Activated T-cell treated with anti-CD3 and anti-CD28 coated beads, Interleukin-2, amount 50 U/mL, for 72 hours (primary cell): ENCODE results near the gene C10orf143. TPM values are rescaled to one million over a fixed set of nuclear protein-coding genes. Genes with fewer than 3 reads are reported as not detected.

ENCODE experiments used
- ATAC-seq, 2 donors: fragments of 150-1000 bp; cut with Tn5 transposase; replicated peaks in 1 of 2; 2 replicates each; pipeline ENCODE4 v1.10.0; 2021; ENCODE audit warnings: moderate library complexity in 2 of 2, mild to moderate bottlenecking in 1 of 2
- DNase-seq, 2 donors: peaks; one replicate each; pipeline ENCODE4 v3.0.0; 2021 to 2022; ENCODE audit warnings: mixed read lengths in 1 of 2
- H3K27ac Mint-ChIP-seq: one replicate; pipeline ENCODE4 v1.8.0; 2022; ENCODE audit warnings: mild to moderate bottlenecking, moderate library complexity, mixed read lengths
- H3K27me3 Mint-ChIP-seq: one replicate; pipeline ENCODE4 v1.8.0; 2022; ENCODE audit warnings: low read depth, mixed read lengths
- H3K36me3 Mint-ChIP-seq, 2 donors: one replicate each; pipeline ENCODE4 v1.8.0; 2022; ENCODE audit warnings: mixed read lengths in 2 of 2, mild to moderate bottlenecking in 1 of 2; ENCODE audit not compliant: insufficient read depth in 2 of 2
- H3K4me1 Mint-ChIP-seq: one replicate; pipeline ENCODE4 v1.8.0; 2022; ENCODE audit warnings: low read depth, mixed read lengths
- H3K4me3 Mint-ChIP-seq, 2 donors: one replicate each; pipeline ENCODE4 v1.8.0; 2022; ENCODE audit warnings: mild to moderate bottlenecking in 2 of 2, mixed read lengths in 2 of 2, moderate library complexity in 2 of 2
- H3K9me3 Mint-ChIP-seq, 2 donors: one replicate each; pipeline ENCODE4 v1.8.0; 2022; ENCODE audit warnings: mixed read lengths in 2 of 2
- total RNA-seq, 2 donors: library from RNA; stranded (reverse); gene quantifications; one replicate each; pipeline ENCODE4 v1.2.3, GENCODE V29; 2022

Gene C10orf143
- 10 to 100 TPM in 1 of 2 donors, 1 to 10 TPM in 1; 6.4 to 12.0 TPM for total RNA-seq

DNA sequence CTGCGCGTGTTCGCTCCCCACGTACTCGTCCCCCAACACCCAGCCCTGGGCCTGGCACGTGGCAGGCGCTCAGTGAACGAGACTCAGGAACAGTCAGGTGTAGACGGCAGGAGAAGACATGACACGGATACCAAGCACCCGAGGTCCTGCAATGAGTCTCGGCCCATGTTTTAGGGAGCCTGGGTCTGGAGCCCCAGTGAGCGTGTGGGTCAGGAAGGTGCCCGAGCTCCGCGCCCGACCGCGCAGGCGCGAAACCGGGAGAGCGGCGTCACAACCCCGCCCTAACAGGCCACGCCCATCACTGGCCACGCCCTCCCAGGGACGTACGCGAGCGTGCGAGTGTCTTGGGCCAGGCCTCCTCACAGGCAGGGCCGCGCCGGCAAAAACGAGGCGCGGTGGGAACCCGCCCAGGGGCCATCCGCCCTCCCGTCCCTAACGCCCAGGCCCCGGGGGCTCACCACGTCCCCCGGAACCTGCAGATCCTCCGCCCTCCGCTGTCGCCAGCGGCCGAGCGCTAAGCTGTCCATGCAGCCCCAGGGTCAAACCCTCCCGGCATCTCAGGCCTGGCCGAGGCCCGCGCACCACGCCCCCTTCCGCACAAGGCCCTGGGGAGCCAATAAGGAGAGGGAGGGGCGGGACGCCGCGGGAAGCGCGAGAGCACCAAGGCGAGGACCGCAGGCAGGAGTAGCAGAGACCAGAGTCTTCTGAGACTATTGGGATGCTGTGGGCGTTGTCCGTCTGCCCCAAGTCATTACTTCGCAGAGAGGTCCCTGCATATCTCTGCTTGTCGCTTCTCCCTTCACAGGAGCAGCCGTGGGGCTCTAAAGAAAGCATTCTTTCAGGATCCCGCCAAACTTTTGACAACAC is at the start of gene C10orf143:
Gene C10orf143 (minus strand): TSS at position 585 of the 867 bp plus-strand sequence. CDS start 58 bp downstream, at position 527.
- Mint-ChIP-seq H3K9me3 (no peaks in the 10 kb centered on the region), H3K27ac (peak within 1 kb of the TSS; percentile 98), H3K27me3 (no peaks in the 10 kb centered on the region), H3K4me3 (peak within 1 kb of the TSS; percentile 99), H3K4me1 (peaks cover 57% of the 10 kb centered on the region), H3K36me3 (peaks cover 0 to 1% of the 10 kb centered on the region in 2 donors)
- ATAC-seq (peak; percentile 83 to 86), DNase-seq (peak; percentile 98 to 99)

DNA sequence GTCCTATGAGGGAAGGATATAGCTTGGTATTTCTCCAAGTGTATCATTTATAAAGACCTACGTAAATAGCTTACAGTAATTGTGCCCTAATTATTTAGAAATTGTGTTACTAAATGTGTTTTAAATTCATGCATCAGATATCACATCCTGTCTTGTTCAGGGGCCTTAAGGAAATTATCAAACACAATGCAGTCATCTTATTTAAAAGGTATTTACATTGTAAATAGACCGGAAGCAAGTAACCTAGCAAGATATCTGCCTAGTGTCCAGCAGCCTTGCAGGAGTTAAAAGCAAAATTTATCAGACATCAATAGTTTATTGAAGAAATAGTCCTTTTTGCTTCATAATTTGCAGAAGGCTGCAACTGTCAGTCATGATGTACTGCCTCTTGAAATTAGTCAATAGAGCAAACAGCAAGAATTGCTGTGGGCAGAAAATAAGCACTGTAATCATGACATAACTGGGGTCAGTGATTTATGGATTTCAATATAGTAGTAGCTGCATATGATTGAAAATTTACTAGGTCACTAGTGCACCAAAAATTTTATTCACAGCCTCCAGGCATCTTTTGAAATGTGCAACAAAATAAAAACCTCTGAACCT is 48.7 kb upstream of the C10orf143 start:
- Mint-ChIP-seq H3K9me3 (no peaks in the 10 kb centered on the region), H3K4me1 (peaks cover 36% of the 10 kb centered on the region), H3K27ac (no peak overlapping the region), H3K36me3 (peaks cover 5 to 11% of the 10 kb centered on the region in 2 donors), H3K4me3 (no peak overlapping the region), H3K27me3 (no peaks in the 10 kb centered on the region)
- ATAC-seq (no peak), DNase-seq (no peak)

DNA sequence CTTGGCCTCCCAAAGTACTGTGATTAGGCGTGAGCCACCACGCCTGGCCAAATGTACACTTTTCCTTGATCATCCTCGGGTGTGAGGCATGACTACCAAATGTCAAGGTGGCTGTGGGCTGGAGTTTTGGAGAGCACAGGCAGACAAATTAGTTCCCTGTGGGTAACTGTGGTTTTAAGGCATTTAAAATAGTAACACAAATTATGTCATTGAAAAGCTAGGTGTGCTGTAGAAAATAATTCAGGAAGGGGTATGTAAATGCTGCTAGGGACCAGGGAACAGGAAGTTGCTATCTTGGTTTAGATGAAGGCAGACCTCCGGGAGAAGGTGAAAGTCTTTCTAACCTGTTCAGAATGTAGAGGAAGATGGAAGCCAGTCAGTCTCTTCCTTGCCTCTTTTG is 35.4 kb upstream of the C10orf143 start:
- DNase-seq (no peak), ATAC-seq (no peak)
- Mint-ChIP-seq H3K4me1 (peaks cover 19% of the 10 kb centered on the region), H3K27me3 (no peaks in the 10 kb centered on the region), H3K36me3 (peaks cover 5 to 15% of the 10 kb centered on the region in 2 donors), H3K4me3 (no peak overlapping the region), H3K27ac (peak overlapping the region; percentile 24), H3K9me3 (no peaks in the 10 kb centered on the region)

- no peak overlapping the region for H3K27ac Mint-ChIP-seq
- DNase-seq (peak in 1 of 2 donors; percentile 15), ATAC-seq (peak; percentile 31 to 64)
- no peaks in the 10 kb centered on the region for H3K27me3 Mint-ChIP-seq
- peak overlapping the region; percentile 58 to 71 for H3K4me3 Mint-ChIP-seq
- peaks cover 56% of the 10 kb centered on the region for H3K4me1 Mint-ChIP-seq
- peaks cover 8 to 16% of the 10 kb centered on the region in 2 donors for H3K36me3 Mint-ChIP-seq
- no peaks in the 10 kb centered on the region for H3K9me3 Mint-ChIP-seq
Measured at GRCh38 chr10:130141878-130142277, 31.2 kb upstream of the C10orf143 start.

GRCh38 chr10:130141460-130141859 is 30.8 kb upstream of the C10orf143 start:
- no peak for DNase-seq
- Mint-ChIP-seq H3K27ac (no peak overlapping the region), H3K4me1 (peaks cover 56% of the 10 kb centered on the region), H3K4me3 (peak overlapping the region; percentile 58 to 71), H3K9me3 (no peaks in the 10 kb centered on the region), H3K36me3 (peaks cover 8 to 16% of the 10 kb centered on the region in 2 donors), H3K27me3 (no peaks in the 10 kb centered on the region)
- peak in 1 of 2 donors; percentile 29 for ATAC-seq

GRCh38 chr10:130141038-130141437 is 30.4 kb upstream of the C10orf143 start:
- Mint-ChIP-seq H3K9me3 (no peaks in the 10 kb centered on the region), H3K27me3 (no peaks in the 10 kb centered on the region), H3K4me3 (peak overlapping the region; percentile 58 to 71), H3K27ac (no peak overlapping the region), H3K4me1 (peaks cover 56% of the 10 kb centered on the region), H3K36me3 (peaks cover 9 to 15% of the 10 kb centered on the region in 2 donors)
- DNase-seq (no peak), ATAC-seq (no peak)

- peak overlapping the region; percentile 77 for H3K27ac Mint-ChIP-seq
- H3K4me1 Mint-ChIP-seq: peaks cover 56% of the 10 kb centered on the region
- H3K9me3 Mint-ChIP-seq: no peaks in the 10 kb centered on the region
- H3K27me3 Mint-ChIP-seq: no peaks in the 10 kb centered on the region
- peaks cover 9 to 12% of the 10 kb centered on the region in 2 donors for H3K36me3 Mint-ChIP-seq
- peak overlapping the region; percentile 58 to 71 for H3K4me3 Mint-ChIP-seq
- DNase-seq (no peak), ATAC-seq (no peak)
Measured at GRCh38 chr10:130140425-130140824, 29.8 kb upstream of the C10orf143 start.

DNA sequence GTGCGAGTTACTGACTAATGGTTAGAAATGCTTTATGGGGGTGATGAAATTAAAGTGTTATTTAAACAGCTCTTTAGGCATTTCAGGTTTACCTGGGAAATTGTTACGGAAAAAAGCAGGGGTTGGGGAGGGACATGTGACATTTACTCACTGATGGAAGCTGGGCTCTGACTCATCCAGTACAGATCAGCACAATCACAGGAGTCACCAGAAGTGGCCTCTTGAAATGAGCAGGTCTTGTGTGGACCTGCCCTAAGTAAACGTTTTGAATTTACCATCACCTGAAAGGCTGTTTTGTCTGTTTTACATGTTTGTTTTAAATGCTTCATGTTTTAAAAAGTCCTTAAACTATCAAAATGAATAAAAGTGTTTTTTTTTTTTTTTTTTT is 27.8 kb upstream of the C10orf143 start:
- Mint-ChIP-seq H3K27me3 (no peaks in the 10 kb centered on the region), H3K9me3 (no peaks in the 10 kb centered on the region), H3K36me3 (peaks cover 9 to 11% of the 10 kb centered on the region in 2 donors), H3K4me1 (peaks cover 56% of the 10 kb centered on the region), H3K4me3 (peak overlapping the region; percentile 83 to 86), H3K27ac (peak overlapping the region; percentile 25)
- ATAC-seq: peak; percentile 59 to 66
- DNase-seq: peak; percentile 29 to 45

- no peaks in the 10 kb centered on the region for H3K27me3 Mint-ChIP-seq
- no peaks in the 10 kb centered on the region for H3K9me3 Mint-ChIP-seq
- peak overlapping the region; percentile 83 to 86 for H3K4me3 Mint-ChIP-seq
- no peak for ATAC-seq
- DNase-seq: no peak
- H3K36me3 Mint-ChIP-seq: peaks cover 8 to 9% of the 10 kb centered on the region in 2 donors
- H3K4me1 Mint-ChIP-seq: peaks cover 55% of the 10 kb centered on the region
- peak overlapping the region; percentile 25 for H3K27ac Mint-ChIP-seq
Measured at GRCh38 chr10:130137659-130138478, 27.2 kb upstream of the C10orf143 start.

DNA sequence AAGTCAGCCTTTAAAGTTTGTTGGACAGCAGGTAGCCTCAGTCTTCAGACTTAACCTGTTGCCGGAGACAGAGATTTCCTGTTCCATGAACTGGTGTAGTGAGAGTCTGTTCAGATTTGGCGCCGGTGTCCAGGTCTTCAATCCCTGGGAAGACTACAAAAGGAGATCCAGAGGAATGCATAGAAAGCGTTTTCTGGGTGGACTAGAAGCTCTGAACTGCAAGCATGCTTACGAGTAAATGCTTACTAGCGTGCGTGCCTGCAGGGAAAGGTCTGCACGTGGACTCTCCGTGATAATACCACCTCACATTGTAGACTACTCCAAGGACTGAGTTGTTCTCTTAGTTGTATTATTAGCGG is 26.4 kb upstream of the C10orf143 start:
- Mint-ChIP-seq H3K4me1 (peaks cover 47% of the 10 kb centered on the region), H3K27me3 (no peaks in the 10 kb centered on the region), H3K9me3 (no peaks in the 10 kb centered on the region), H3K4me3 (peak overlapping the region; percentile 83 to 86), H3K36me3 (peaks cover 4 to 6% of the 10 kb centered on the region in 2 donors), H3K27ac (no peak overlapping the region)
- no peak for ATAC-seq
- no peak for DNase-seq

GRCh38 chr10:130136226-130137089 is 25.8 kb upstream of the C10orf143 start, which contains the start of gene GLRX3:
Gene GLRX3 (plus strand): TSS chr10:130136391. CDS start chr10:130136421, 30 bp downstream.
- ATAC-seq (peak; percentile 87 to 88), DNase-seq (peak; percentile 92)
- peaks cover 41% of the 10 kb centered on the region for H3K4me1 Mint-ChIP-seq
- H3K4me3 Mint-ChIP-seq: peak within 1 kb of the TSS; percentile 92 to 94
- H3K27ac Mint-ChIP-seq: peak within 1 kb of the TSS; percentile 87
- no peaks in the 10 kb centered on the region for H3K27me3 Mint-ChIP-seq
- H3K9me3 Mint-ChIP-seq: no peaks in the 10 kb centered on the region
- H3K36me3 Mint-ChIP-seq: peaks cover 4 to 6% of the 10 kb centered on the region in 2 donors

- DNase-seq (no peak), ATAC-seq (no peak)
- H3K27ac Mint-ChIP-seq: peak overlapping the region; percentile 86
- peaks cover 34% of the 10 kb centered on the region for H3K4me1 Mint-ChIP-seq
- peak overlapping the region; percentile 92 to 94 for H3K4me3 Mint-ChIP-seq
- peaks cover 4 to 6% of the 10 kb centered on the region in 2 donors for H3K36me3 Mint-ChIP-seq
- no peaks in the 10 kb centered on the region for H3K9me3 Mint-ChIP-seq
- peaks cover 6% of the 10 kb centered on the region for H3K27me3 Mint-ChIP-seq
Measured at GRCh38 chr10:130135676-130136225, 25.1 kb upstream of the C10orf143 start.
